Calu3 (cell line): ENCODE measurements around the gene DOCK3. TPM values are rescaled to one million over a fixed set of nuclear protein-coding genes. Genes with fewer than 3 reads are reported as not detected.
"Not testable (repeated sequence)": the region's sequence is repeated elsewhere in the genome, so short reads cannot be mapped to it uniquely, and the experiment has no call there.

Experiments used
- BruUV-seq: library from RNA; stranded (reverse); fragments of 400-500 nt; replicated peaks from 2 replicates; lab custom pipeline; 2021; lab: Mats Ljungman, UMichigan
- CTCF ChIA-PET: fragments of 300-600 bp; sonication (Branson Sonifier 250); formaldehyde crosslinking; loops from one replicate; lab custom pipeline; 2022; ENCODE audit warnings: antibody characterized with exemption; lab: Charles Lee
- DNase-seq: peaks from one replicate; pipeline ENCODE4 v3.0.0; 2022
- H3K27ac Mint-ChIP-seq: one replicate; pipeline ENCODE4 v1.8.0; 2022; ENCODE audit warnings: mixed read lengths; ENCODE audit not compliant: unreplicated experiment
- H3K27me3 Mint-ChIP-seq: one replicate; pipeline ENCODE4 v1.8.0; 2022; ENCODE audit warnings: mixed read lengths; ENCODE audit not compliant: unreplicated experiment
- H3K36me3 Mint-ChIP-seq: one replicate; pipeline ENCODE4 v1.8.0; 2022; ENCODE audit warnings: mild to moderate bottlenecking, moderate library complexity, mixed read lengths; ENCODE audit not compliant: insufficient read depth, unreplicated experiment
- H3K4me1 Mint-ChIP-seq: one replicate; pipeline ENCODE4 v1.8.0; 2022; ENCODE audit warnings: mild to moderate bottlenecking, low read depth, mixed read lengths; ENCODE audit not compliant: unreplicated experiment
- H3K4me3 Mint-ChIP-seq: one replicate; pipeline ENCODE4 v1.8.0; 2022; ENCODE audit warnings: mild to moderate bottlenecking, low read depth, moderate library complexity, mixed read lengths; ENCODE audit not compliant: unreplicated experiment
- H3K9me3 Mint-ChIP-seq: one replicate; pipeline ENCODE4 v1.8.0; 2022; ENCODE audit warnings: low read depth, mixed read lengths; ENCODE audit not compliant: unreplicated experiment
- CTCF ChIP-seq: fragments of 200-600 bp; IDR thresholded peaks from one replicate; pipeline ENCODE4 v1.8.0; 2022; ENCODE audit warnings: antibody characterized with exemption; ENCODE audit not compliant: unreplicated experiment
- intact Hi-C: fragments of 100-400 bp; cut with micrococcal nuclease; formaldehyde crosslinking; loops from one replicate; pipeline ENCODE4 v1.10.0; 2022; ENCODE audit not compliant: unreplicated experiment
- total RNA-seq: library from RNA; stranded (reverse); gene quantifications from 2 replicates; pipeline ENCODE4 v1.2.3, GENCODE V29; 2022

The DOCK3 gene
- total RNA-seq, 1 experiment from 2014 or later = 0.19 TPM

DNA sequence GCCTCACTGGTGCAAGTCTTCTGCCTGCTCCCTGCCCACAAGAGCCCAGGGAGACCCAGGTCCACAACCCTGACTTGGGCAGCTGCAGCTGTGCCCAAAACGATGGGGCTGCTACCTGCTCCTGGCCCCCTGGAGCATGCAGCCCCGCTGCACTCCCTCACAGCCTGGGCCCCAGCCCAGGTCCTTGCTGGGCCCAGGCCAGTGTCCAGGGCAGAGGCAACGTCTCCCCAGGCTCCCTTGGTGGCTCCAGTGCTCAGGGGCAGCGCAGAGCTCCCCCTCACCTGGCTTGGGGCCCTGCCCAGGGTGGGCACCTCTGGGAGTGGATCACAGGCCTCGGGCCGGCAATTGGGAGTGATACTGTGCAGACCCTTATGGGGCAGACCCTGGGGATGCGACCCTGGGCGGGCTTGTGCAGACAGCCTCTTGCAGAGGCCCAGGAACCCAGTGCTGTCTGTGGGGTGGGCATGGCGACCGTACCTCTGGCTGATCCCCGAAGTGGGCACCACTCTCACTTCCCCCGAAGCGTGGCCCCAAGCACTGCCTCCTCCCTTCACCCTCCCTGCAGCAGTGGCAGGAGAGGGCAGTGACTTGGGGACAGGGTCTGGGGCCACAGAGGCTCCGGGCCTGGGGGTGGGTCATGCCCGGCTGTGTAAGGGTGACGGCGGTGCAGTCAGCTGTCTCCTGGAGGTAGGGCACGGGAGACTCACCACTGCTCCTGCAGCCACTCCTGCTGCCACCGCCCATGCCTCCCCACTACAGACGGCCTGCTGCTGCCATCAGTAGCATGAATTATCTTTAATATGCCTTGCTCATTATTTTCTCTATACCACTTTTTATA lies 255.9 kb downstream of the DOCK3 start:
- intact Hi-C loops = no loop called here
- Mint-ChIP-seq H3K27me3 (peaks cover 49% of the 10 kb centered on the region), H3K36me3 (no peaks in the 10 kb centered on the region), H3K27ac (no peak overlapping the region), H3K9me3 (peaks cover 2% of the 10 kb centered on the region), H3K4me3 (no peak overlapping the region), H3K4me1 (no peaks in the 10 kb centered on the region)
- no peak for TF ChIP-seq CTCF
- DNase-seq = no peak
- BruUV-seq = no TSS peak
- CTCF ChIA-PET = no interaction called here

- BruUV-seq, H3K4me3 Mint-ChIP-seq, H3K27ac Mint-ChIP-seq, H3K36me3 Mint-ChIP-seq, DNase-seq, H3K4me1 Mint-ChIP-seq, intact Hi-C loops, H3K9me3 Mint-ChIP-seq, CTCF ChIA-PET: not testable (repeated sequence)
- H3K27me3 Mint-ChIP-seq = peaks cover 44% of the 10 kb centered on the region
Measured at GRCh38 chr3:50932918-50933317, 258.2 kb downstream of the DOCK3 start.

DNA sequence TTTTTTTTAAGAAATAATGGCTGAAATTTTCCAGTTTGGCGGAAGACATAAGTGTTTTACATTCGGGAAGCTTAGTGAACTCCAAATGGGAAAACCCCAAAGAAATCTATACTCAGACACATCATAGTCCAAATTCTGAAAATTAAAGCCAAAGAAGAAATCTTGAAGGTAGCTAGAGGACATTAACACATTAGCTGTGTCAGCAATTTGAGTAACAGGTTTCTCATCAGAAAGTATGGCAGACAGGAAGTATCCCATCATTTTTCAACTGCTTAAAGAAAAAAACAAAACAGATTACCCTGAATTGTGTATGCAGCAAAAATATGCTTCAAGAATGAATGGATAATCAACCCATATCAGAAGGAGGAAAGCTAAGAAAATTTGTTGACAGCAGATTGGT lies 261.7 kb downstream of the DOCK3 start:
- H3K4me3 Mint-ChIP-seq = no peak overlapping the region
- CTCF ChIA-PET = interaction anchor here (0.6 to 0.7 kb wide), 2 partner anchors 117 to 932 kb away, joined by 3 to 4 read pairs; no protein-coding TSS in a partner anchor
- peaks cover 16% of the 10 kb centered on the region for H3K27me3 Mint-ChIP-seq
- no peak overlapping the region for H3K27ac Mint-ChIP-seq
- H3K9me3 Mint-ChIP-seq = peaks cover 5% of the 10 kb centered on the region
- H3K36me3 Mint-ChIP-seq = no peaks in the 10 kb centered on the region
- no peaks in the 10 kb centered on the region for H3K4me1 Mint-ChIP-seq
- intact Hi-C loops = no loop called here
- TF ChIP-seq CTCF = no peak
- no TSS peak for BruUV-seq
- DNase-seq = no peak

DNA sequence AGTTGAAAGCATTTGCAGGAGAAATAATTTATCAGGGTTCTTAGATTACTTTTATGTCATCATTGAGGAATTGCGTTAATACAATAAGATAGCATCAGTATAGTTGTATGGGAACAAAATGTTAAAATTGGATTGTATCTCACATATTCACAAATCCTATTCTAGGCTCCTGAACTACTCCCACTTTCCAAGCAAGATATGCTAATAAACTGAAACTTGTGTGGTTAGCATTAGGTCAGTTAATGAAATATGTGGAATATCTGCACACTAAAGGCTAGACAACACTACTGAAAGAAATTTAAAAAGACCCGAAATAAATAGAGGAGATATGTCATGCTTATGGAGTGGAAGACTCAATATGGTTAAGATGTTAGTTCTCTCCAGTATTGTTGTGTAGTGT lies 272.7 kb downstream of the DOCK3 start:
- CTCF ChIA-PET = no interaction called here
- BruUV-seq = no TSS peak

More for the DNA sequence above, 272.7 kb downstream of the DOCK3 start:
- no peaks in the 10 kb centered on the region for H3K27me3 Mint-ChIP-seq
- H3K4me1 Mint-ChIP-seq = no peaks in the 10 kb centered on the region
- intact Hi-C loops = no loop called here
- no peaks in the 10 kb centered on the region for H3K9me3 Mint-ChIP-seq
- DNase-seq = no peak
- no peak overlapping the region for H3K27ac Mint-ChIP-seq
- TF ChIP-seq CTCF = no peak
- H3K4me3 Mint-ChIP-seq = no peak overlapping the region
- no peaks in the 10 kb centered on the region for H3K36me3 Mint-ChIP-seq
